GM10847 (cell line): ENCODE measurements around the gene ANTXR1.

Source experiments
- POLR2A ChIP-seq: IDR thresholded peaks from 2 replicates; pipeline ENCODE4 v1.6.1; 2011; ENCODE audit not compliant: insufficient read length; ENCODE audit errors: extremely low read depth

Gene ANTXR1

GRCh38 chr2:69118609-69119008 is 105.6 kb downstream of the ANTXR1 start:
- TF ChIP-seq POLR2A: no peak

- no peak for TF ChIP-seq POLR2A
Measured at GRCh38 chr2:69119104-69119894, 106.3 kb downstream of the ANTXR1 start.

DNA sequence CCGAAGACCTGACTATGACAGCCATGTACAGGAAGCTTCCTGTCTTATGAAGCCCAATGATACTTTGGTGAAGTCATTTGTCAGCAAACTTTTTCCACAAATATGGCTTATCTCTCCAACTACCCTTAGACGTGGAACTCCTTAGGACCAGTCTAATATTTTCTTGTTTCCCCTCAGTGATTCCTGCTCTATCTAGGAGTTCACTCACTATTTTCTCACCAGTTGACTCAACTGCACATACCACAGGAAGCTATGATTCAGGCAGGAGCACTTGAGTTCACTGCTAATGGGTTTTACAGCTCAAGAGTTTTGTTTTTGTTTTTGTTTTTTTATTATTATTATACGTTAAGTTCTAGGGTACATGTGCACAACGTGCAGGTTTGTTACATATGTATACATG is 109.3 kb downstream of the ANTXR1 start:
- no peak for TF ChIP-seq POLR2A

GRCh38 chr2:69123182-69123581 is 110.2 kb downstream of the ANTXR1 start:
- TF ChIP-seq POLR2A: no peak

GRCh38 chr2:69124343-69124742 is 111.4 kb downstream of the ANTXR1 start:
- no peak for TF ChIP-seq POLR2A

- no peak for TF ChIP-seq POLR2A
Measured at GRCh38 chr2:69125816-69126215, 112.8 kb downstream of the ANTXR1 start.

DNA sequence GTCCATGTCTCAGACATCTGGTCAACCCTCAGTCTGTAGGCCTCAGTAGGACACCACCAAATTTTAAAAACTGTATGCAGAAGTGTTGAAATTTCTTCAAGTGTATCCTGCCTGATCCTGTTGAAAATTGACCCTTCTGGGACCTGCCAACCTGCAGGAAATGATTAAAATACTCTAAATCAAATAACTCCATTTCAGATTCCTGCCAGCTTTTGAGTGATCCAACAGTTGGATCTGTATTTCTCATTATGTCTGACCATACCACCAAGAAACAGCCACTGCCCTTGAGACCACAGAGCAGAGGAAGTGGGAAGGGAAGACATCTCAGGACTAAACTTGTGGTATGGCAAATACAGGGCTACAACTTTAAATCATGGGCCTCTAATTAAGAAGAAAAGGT is 113.4 kb downstream of the ANTXR1 start:
- TF ChIP-seq POLR2A: no peak

GRCh38 chr2:69131452-69131851 is 118.5 kb downstream of the ANTXR1 start:
- TF ChIP-seq POLR2A: no peak

DNA sequence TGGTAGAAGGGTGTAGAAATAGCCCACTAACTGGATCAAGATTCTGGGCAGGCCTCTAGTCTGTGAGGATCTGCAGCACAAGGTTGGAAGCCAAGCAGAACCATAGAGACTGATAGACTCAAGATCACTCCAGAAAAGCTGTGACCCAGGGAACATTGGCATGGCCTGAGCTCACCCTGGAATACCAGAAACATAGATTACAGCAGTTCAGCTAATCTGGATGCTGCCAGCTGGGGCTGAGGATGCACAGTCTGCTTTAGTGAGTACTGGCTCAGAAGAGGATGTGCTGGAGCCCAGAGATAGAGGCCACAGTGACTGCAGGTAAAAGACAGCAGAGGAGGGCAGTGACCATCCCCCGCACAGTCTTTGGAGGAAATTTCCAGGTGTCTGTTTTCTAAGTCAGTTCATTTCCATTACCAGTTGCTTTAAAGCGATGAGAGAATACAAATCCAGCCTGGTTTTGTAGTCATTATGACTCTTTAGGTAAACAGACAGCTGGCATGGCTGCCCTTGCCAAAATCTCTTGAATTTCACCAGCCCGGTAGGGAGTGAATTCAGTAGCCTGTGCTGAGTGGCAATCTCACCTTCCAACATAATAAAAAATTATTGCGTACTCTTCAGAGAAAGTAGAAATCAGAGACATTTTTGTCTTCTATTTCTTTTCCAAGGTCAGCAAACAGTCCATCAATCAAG is 119.2 kb downstream of the ANTXR1 start:
- TF ChIP-seq POLR2A: no peak

DNA sequence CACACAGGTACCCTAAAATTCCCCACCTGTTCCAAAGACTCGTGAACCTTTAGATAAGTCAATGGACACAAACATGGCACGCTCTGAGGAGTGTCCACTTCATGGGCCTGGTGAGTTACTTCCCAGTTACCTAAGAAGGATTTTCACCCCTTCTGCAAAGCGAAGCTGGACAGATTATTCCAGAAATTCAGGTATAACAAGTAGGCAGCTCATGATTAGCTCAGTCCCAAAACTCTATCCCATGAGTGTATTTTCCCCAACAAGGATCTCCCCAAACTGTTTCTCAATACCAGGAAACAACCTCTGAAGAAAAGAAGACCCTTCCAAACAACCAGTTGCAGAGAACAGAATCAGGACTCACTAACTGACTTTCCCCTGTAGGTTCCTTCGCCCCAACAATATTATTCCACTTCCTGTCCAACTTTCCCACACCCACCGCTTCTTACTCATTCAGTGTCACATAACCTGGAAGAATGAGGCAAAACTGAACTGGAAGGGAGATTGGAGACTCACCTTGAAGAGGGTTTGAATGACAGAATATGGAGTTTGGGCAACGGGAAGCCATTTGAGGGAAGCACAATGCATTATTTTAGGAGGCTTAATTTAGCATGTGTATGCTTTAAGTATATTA is 120.1 kb downstream of the ANTXR1 start:
- TF ChIP-seq POLR2A: no peak

- no peak for TF ChIP-seq POLR2A
Measured at GRCh38 chr2:69133898-69134297, 120.9 kb downstream of the ANTXR1 start.

DNA sequence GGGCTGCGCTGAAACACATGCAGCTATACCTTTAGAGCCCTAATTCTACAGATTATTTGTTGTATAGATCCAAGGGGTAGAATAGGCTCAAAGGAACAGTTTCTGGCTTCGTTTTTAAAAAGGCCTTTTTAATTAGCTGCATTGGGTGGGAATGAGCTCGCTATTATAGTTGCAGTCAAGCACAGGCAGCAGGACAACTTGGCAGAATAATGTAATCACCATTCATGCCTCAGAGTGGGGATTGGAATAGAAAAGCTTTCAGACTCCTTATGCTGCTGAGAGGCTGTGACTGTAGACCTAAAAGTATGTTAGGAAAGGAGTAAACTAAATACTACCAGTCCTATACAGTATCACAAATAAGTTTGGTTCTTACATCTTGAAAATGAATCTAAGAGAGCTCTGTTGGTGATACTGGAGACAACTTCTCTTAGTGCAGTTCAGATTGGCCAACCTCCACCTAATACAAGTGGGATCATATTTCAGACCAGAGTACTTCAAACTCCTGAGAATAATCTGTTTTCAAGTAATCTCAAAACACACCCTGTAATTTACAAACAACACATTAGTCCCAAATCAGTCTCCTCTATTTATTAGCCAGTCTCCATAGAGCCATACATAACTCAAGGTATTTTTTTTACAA is 121.4 kb downstream of the ANTXR1 start:
- no peak for TF ChIP-seq POLR2A

- no peak for TF ChIP-seq POLR2A
Measured at GRCh38 chr2:69138247-69138772, 125.3 kb downstream of the ANTXR1 start.

GRCh38 chr2:69138793-69139459 is 125.9 kb downstream of the ANTXR1 start:
- TF ChIP-seq POLR2A: no peak
